SK-N-SH (cell line): ENCODE measurements around the gene STAT1. TPM values are rescaled to one million over a fixed set of nuclear protein-coding genes. Genes with fewer than 3 reads are reported as not detected.

ENCODE experiments used
- CTCF ChIA-PET: fragments of 300-600, 350-600 bp; formaldehyde crosslinking; extraction: SDS; loops from one replicate; lab custom pipeline; 2021; lab: Yijun Ruan, JAX
- POLR2A ChIA-PET: fragments of 350-600 bp; sonication (Branson Sonifier 250); formaldehyde crosslinking; extraction: SDS; loops from one replicate; lab custom pipeline; 2020; ENCODE audit warnings: antibody characterized with exemption, inconsistent platforms; lab: Yijun Ruan, JAX
- DNase-seq: peaks from one replicate; pipeline ENCODE4 v3.0.0; 2012
- H2AFZ ChIP-seq: fragments of 200-600 bp; sonication (generic); 2 replicates; pipeline ENCODE4 v1.8.1; 2016; ENCODE audit warnings: antibody characterized with exemption, mild to moderate bottlenecking, low read depth
- H3F3A ChIP-seq: fragments of 200-600 bp; sonication (generic); replicated peaks from 2 replicates; pipeline ENCODE3; 2016; ENCODE audit warnings: antibody characterized with exemption, mild to moderate bottlenecking; ENCODE audit not compliant: insufficient read depth
- H3K27ac ChIP-seq, 2 experiments: fragments of 200-500 bp in 1 of 2; fragments of 200-600 bp in 1 of 2; sonication (Bioruptor generic) in 1 of 2; sonication (generic), shearing (Covaris generic) in 1 of 2; 2 replicates each; pipeline versions ENCODE4 v1.5.1 to v1.6.1; 2014 to 2016; ENCODE audit warnings: low read depth in 2 of 2, inconsistent platforms in 1 of 2, low read length in 1 of 2, mild to moderate bottlenecking in 1 of 2, mixed read lengths in 1 of 2
- H3K27me3 ChIP-seq: fragments of 200-600 bp; sonication (generic), shearing (Covaris generic); 2 replicates; pipeline ENCODE4 v1.6.1; 2016; ENCODE audit warnings: mixed run types; ENCODE audit not compliant: insufficient read depth
- H3K36me3 ChIP-seq, 2 experiments: fragments of 200-500 bp in 1 of 2; fragments of 200-600 bp in 1 of 2; sonication (Bioruptor generic) in 1 of 2; sonication (generic) in 1 of 2; replicated peaks in 1 of 2; 2 replicates each; pipeline versions ENCODE3 to v1.5.1; 2014 to 2016; ENCODE audit warnings: low read length in 1 of 2, mild to moderate bottlenecking in 1 of 2; ENCODE audit not compliant: insufficient read depth in 2 of 2, control insufficient read depth in 1 of 2
- H3K4me1 ChIP-seq, 2 experiments: fragments of 200-500 bp in 1 of 2; fragments of 200-600 bp in 1 of 2; sonication (Bioruptor generic) in 1 of 2; sonication (generic), shearing (Covaris generic) in 1 of 2; 2 replicates each; pipeline versions ENCODE4 v1.5.1 to v1.6.1; 2014 to 2016; ENCODE audit warnings: low read depth in 1 of 2, low read length in 1 of 2, mixed run types in 1 of 2; ENCODE audit not compliant: insufficient read depth in 2 of 2, control insufficient read depth in 1 of 2
- H3K4me2 ChIP-seq: fragments of 200-600 bp; sonication (generic), shearing (Covaris generic); 2 replicates; pipeline ENCODE4 v1.6.1; 2017; ENCODE audit warnings: mixed run types
- H3K4me3 ChIP-seq, 2 experiments: fragments of 200-500 bp in 1 of 2; fragments of 200-600 bp in 1 of 2; sonication (Bioruptor generic) in 1 of 2; sonication (generic), shearing (Covaris generic) in 1 of 2; 2 replicates each; pipeline versions ENCODE4 v1.5.1 to v1.8.1; 2014 to 2016; ENCODE audit warnings: low read depth in 2 of 2, inconsistent platforms in 1 of 2, low read length in 1 of 2, mild to moderate bottlenecking in 1 of 2, mixed read lengths in 1 of 2, moderate library complexity in 1 of 2
- H3K79me2 ChIP-seq: fragments of 200-600 bp; sonication (generic); 2 replicates; pipeline ENCODE4 v1.8.1; 2017; ENCODE audit warnings: mild to moderate bottlenecking; ENCODE audit not compliant: insufficient read depth
- H3K9ac ChIP-seq: fragments of 200-600 bp; sonication (generic); 2 replicates; pipeline ENCODE4 v1.6.1; 2017; ENCODE audit warnings: mixed run types
- H3K9me2 ChIP-seq: fragments of 200-600 bp; sonication (generic); 2 replicates; pipeline ENCODE4 v1.6.1; 2017; ENCODE audit warnings: mixed run types
- H3K9me3 ChIP-seq: fragments of 200-600 bp; sonication (generic); 2 replicates; pipeline ENCODE4 v1.6.1; 2017; ENCODE audit warnings: mixed run types, mild to moderate bottlenecking, moderate library complexity
- H4K20me1 ChIP-seq: fragments of 200-600 bp; sonication (generic); 2 replicates; pipeline ENCODE4 v1.6.1; 2017; ENCODE audit warnings: mild to moderate bottlenecking, mixed run types; ENCODE audit not compliant: insufficient read depth
- CHD2 ChIP-seq: fragments of 150-350 bp; IDR thresholded peaks from 2 replicates; pipeline ENCODE4 v1.6.1; 2018; ENCODE audit warnings: low read length; ENCODE audit not compliant: partially characterized antibody
- EP300 ChIP-seq, 2 experiments: IDR thresholded peaks; 2 replicates each; pipeline versions ENCODE4 v1.4.0 to v1.6.1; 2012; ENCODE audit warnings: borderline replicate concordance in 1 of 2, low read depth in 1 of 2, low read length in 1 of 2
- GATA2 ChIP-seq: sonication (generic); formaldehyde crosslinking; IDR thresholded peaks from 2 replicates; pipeline ENCODE4 v1.5.0; 2020; ENCODE audit warnings: mild to moderate bottlenecking, missing genetic modification reagents
- IRF3 ChIP-seq: fragments of 150-350 bp; IDR thresholded peaks from 2 replicates; pipeline ENCODE4 v1.6.1; 2016; ENCODE audit warnings: mild to moderate bottlenecking, low read depth, low read length
- JUND ChIP-seq: IDR thresholded peaks from 2 replicates; pipeline ENCODE4 v1.4.0; 2012
- MXI1 ChIP-seq: IDR thresholded peaks from 2 replicates; pipeline ENCODE4 v1.6.1; 2012; ENCODE audit warnings: mild to moderate bottlenecking, low read depth, low read length, improper control_type of control experiment
- POLR2AphosphoS5 ChIP-seq: IDR thresholded peaks from 2 replicates; pipeline ENCODE4 v1.6.1; 2012; ENCODE audit warnings: low read depth, low read length
- RCOR1 ChIP-seq: fragments of 150-350 bp; IDR thresholded peaks from 2 replicates; pipeline ENCODE4 v1.6.1; 2017; ENCODE audit warnings: antibody characterized with exemption, low read length
- RFX5 ChIP-seq: IDR thresholded peaks from 2 replicates; pipeline ENCODE4 v1.6.1; 2012; ENCODE audit warnings: mild to moderate bottlenecking, improper control_type of control experiment, low read length
- SMC3 ChIP-seq: IDR thresholded peaks from 2 replicates; pipeline ENCODE4 v1.6.1; 2012; ENCODE audit warnings: low read depth, low read length, improper control_type of control experiment
- TCF12 ChIP-seq: IDR thresholded peaks from 2 replicates; pipeline ENCODE4 v1.4.0; 2012
- TEAD4 ChIP-seq: IDR thresholded peaks from 2 replicates; pipeline ENCODE4 v1.4.0; 2012; ENCODE audit warnings: mild to moderate bottlenecking, borderline replicate concordance; ENCODE audit not compliant: insufficient read depth
- YY1 ChIP-seq: IDR thresholded peaks from 2 replicates; pipeline ENCODE4 v1.4.0; 2012; ENCODE audit warnings: low read depth, mild to moderate bottlenecking
- ZBTB33 ChIP-seq: IDR thresholded peaks from 2 replicates; pipeline ENCODE4 v1.4.0; 2012; ENCODE audit warnings: low read depth, borderline replicate concordance
- WGBS: methylation state at CpG from one replicate; pipeline ENCODE4 v1.1.6; 2017; ENCODE audit warnings: low lambda C conversion rate; 5-methylcytosine and 5-hydroxymethylcytosine counted together
- polyA plus RNA-seq, 3 experiments: library from polyadenylated mRNA; depleted of rRNA; stranded (reverse); fragments of >200 nt; gene quantifications; 2 replicates each; pipeline ENCODE4 v1.2.3, GENCODE V29; 2012
- TF ChIP-seq, protein P1 (sequence below): IDR thresholded peaks from 2 replicates; pipeline ENCODE4; 2012
- TF ChIP-seq, protein P2 (sequence below): fragments of 150-350 bp; IDR thresholded peaks from 2 replicates; pipeline ENCODE4 v1.6.1; 2017; ENCODE audit warnings: antibody characterized with exemption, low read length, low read depth, borderline replicate concordance

Gene STAT1
- polyA plus RNA-seq, 1 of the 3 experiments (the other 2 are of a cell fraction) = 22.1 TPM

GRCh38 chr2:190977505-190977904 lies 36.5 kb downstream of the STAT1 start:
- ChIA-PET CTCF (interaction anchor here (1.3 kb wide), 1 partner anchor 19 kb away, joined by 4 read pairs; no protein-coding TSS in a partner anchor), POLR2A (no interaction called here)
- H3K4me3 ChIP-seq = no peak overlapping the region
- peaks cover 22% of the 10 kb centered on the region for H3F3A ChIP-seq
- DNase-seq = no peak
- peaks cover 17 to 21% of the 10 kb centered on the region in 2 experiments for H3K4me1 ChIP-seq
- no peak overlapping the region for H2AFZ ChIP-seq
- TF ChIP-seq RFX5 = no peak
- TF ChIP-seq, protein P1, sequence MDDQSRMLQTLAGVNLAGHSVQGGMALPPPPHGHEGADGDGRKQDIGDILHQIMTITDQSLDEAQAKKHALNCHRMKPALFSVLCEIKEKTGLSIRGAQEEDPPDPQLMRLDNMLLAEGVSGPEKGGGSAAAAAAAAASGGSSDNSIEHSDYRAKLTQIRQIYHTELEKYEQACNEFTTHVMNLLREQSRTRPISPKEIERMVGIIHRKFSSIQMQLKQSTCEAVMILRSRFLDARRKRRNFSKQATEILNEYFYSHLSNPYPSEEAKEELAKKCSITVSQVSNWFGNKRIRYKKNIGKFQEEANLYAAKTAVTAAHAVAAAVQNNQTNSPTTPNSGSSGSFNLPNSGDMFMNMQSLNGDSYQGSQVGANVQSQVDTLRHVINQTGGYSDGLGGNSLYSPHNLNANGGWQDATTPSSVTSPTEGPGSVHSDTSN = no peak
- no peak for TF ChIP-seq GATA2 (CRISPR knock-in tag)
- no peak for TF ChIP-seq IRF3
- no peak for TF ChIP-seq TCF12
- no peak for TF ChIP-seq POLR2AphosphoS5
- no peak for TF ChIP-seq RCOR1
- no peak for TF ChIP-seq JUND
- TF ChIP-seq, protein P2, sequence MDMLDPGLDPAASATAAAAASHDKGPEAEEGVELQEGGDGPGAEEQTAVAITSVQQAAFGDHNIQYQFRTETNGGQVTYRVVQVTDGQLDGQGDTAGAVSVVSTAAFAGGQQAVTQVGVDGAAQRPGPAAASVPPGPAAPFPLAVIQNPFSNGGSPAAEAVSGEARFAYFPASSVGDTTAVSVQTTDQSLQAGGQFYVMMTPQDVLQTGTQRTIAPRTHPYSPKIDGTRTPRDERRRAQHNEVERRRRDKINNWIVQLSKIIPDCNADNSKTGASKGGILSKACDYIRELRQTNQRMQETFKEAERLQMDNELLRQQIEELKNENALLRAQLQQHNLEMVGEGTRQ = no peak
- no peak for TF ChIP-seq ZBTB33
- TF ChIP-seq SMC3 = no peak
- TF ChIP-seq YY1 = no peak
- TF ChIP-seq TEAD4 = no peak
- TF ChIP-seq CHD2 = no peak
- TF ChIP-seq EP300 (IDR thresholded peaks at IDR 0.05; ENCODE audit: borderline replicate concordance in 1 of 2, low read depth in 1 of 2, low read length in 1 of 2) = no peak
- no peak for TF ChIP-seq MXI1
- H3K36me3 ChIP-seq = peaks cover 74 to 100% of the 10 kb centered on the region in 2 experiments
- H3K9ac ChIP-seq = no peak overlapping the region
- no peaks in the 10 kb centered on the region for H3K9me2 ChIP-seq
- H4K20me1 ChIP-seq = no peaks in the 10 kb centered on the region
- no peaks in the 10 kb centered on the region for H3K27me3 ChIP-seq
- H3K9me3 ChIP-seq = no peaks in the 10 kb centered on the region
- WGBS = 93% methylated on average over 5 of the region's 5 CpGs
- peak overlapping the region in 1 of 2 experiments; percentile 87; a peak in 3 of 4 replicates for H3K27ac ChIP-seq
- no peak overlapping the region for H3K4me2 ChIP-seq
- H3K79me2 ChIP-seq = no peaks in the 10 kb centered on the region
